NCI-H128 (cell line): ENCODE results near the gene GALNT16.

Experiments
- DNase-seq: peaks from one replicate; lab custom pipeline; 2025; ENCODE audit not compliant: unreplicated experiment; lab: John Stamatoyannopoulos, UW

GALNT16 gene

DNA sequence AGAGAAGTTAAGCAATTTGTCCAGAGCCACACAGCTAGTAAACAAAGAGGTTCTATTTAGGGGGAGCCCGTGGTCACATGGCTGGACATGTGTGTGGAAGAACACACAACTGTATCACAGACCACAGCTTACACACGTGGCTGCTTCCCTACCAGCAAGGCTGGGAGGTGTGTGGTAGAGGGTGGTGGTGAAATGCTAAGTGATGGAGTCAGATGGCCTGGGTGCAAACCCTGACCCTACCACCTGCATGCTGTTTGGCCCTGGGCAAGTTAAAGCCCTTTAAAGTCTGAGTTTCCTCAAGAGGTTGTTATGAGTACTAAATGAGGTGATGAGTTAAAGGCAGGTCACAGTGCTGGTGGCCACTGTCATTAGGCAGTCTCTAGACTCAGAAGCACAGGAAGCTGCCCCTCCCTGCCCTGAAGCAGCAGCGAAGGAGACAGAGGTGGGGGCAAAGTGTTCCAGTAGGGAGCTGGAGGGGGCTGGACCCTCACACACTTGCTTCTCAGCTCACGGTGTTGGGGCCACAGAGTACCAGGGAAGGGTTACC, 73.9 kb downstream of the GALNT16 start:
- DNase-seq: no peak

DNA sequence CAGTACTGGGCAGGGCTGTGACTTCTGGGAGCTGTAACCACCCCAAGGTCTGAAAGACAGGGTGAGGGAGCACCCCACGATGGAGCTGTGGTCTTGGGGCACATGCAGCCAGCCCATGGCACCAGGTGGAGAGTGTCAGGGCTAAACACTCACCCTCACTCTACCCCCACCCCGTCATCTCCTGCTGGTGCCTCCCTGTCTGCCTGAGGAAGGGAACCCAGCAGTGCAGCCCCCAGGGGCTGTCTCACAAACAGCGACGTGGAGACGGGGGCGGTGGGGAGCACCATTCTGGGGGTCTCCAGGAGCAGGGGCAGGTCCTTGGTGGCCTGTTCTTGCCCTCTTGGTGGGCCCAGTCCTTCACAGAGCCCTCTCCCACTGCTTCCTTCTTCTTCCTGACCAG, 74.6 kb downstream of the GALNT16 start:
- no peak for DNase-seq

DNA sequence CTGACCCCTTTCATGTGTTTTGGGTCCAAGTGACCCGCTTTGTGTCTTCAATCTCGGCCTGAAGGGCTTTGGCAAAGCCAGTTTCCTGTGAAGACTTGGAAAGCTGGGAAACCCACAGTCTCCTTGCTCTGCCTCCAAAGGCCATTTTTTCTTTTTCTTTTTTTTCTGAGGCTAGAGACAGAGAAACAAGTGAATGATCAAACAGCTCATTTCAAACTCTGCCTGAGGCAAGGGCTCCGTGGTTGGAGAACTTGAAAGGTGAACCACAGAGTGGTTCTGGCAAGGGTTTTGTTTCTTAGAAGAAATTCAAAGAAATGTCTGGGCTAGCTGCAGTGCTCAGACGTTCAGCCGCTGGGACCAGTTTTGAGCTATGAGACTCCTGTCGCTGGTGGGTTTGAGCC, 75.4 kb downstream of the GALNT16 start:
- no peak for DNase-seq

DNA sequence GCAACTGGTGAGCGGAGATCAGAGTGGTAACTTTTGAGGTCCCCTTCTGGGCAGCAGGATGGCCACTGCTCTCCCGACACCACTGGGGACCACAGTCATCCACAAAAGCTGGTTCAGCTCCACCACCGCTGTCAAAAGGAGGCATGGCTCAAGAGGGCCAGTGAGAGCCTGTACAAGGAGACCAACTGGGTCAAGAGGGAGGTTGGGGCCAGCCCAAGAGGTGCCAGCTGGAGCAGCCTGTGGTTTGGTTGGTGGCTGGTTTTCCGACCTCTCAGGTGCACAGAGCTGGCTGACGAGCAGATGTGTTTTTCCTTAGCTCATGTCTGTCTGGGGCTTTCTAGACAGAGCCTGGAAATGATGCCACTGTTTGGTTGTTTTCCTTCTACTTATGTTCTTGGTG, 78.0 kb downstream of the GALNT16 start:
- DNase-seq: no peak

DNA sequence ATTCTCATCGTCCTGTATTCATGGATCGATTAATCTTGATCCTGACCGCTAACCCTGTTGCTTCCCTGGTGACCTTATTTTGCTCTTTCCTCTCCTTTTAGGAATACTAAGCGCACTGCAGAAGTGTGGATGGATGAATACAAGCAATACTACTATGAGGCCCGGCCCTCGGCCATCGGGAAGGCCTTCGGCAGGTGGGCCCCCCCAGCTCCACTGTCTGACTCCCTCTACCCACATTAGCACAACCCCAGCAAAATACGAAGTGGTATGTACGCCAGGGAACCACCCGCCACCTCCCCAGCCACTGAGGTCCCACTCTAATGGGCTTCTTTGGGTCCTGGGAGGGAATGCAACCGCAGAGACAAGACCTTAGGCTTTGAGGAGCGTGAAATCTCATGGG, 79.5 kb downstream of the GALNT16 start:
- DNase-seq: no peak

DNA sequence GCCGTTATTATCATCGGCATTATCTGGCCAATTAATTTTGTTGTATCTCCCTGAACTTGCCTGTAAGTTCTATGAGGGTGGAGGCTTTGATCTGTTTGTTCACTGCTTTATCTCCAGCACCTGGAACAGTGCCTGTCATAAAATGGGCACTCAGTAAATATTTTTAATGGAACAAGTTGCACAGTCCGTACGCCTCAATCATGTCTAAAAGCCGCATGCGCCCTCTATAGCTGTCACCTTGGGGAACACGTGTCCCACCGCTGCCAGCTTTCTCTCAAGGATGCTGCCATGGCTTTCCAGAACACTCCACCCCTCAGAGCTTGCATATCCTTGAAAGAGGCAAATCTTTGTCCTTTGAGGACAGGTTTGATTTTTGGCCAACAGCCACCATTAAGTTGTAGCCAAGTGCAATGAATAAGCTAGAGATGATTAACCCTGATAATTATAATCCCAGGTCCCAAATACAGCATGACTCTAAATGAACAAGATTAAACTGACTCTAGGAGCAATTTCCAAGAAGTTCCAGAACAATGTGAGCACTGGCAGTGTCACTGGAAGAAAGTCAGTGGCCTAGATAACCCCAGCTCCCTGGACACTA, 83.1 kb downstream of the GALNT16 start:
- no peak for DNase-seq

DNA sequence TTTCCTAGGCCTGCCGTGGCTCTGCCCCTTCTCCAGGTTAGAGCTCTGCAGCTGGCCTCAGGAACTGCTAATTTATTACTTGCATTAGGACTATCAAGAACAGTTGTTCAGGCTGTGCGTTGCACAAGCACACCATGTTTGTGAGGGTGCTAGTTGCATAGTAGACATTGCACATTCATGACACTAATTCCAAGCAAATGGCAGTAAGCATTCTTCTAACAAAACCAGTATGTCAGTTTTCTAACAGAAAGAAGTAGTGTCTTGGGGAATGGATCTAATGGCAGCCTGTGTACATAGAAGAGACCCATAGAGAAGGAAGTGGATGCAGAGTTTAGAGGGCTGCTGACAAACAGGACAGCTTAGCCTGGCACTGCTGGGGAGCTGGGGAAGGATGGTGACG, 84.2 kb downstream of the GALNT16 start:
- no peak for DNase-seq

DNA sequence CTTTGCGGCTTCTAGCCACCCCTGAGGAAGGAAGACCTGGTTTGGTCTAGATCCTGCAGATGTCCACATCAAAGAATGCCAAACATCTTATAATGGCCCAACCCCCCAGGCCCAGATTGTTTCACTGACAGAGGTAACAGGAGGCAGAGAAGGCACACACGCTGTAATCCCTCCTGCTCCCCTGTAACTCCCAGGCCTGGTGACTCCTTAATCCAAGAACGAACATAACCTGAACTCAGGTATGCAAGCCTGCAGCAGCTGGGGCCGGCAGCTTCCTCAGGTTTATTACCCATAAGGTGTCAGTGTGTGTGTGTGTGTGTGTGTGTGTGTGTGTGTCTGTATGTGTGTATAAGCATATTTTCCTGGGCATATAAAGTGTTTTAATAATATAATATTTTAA, 85.4 kb downstream of the GALNT16 start:
- no peak for DNase-seq

DNA sequence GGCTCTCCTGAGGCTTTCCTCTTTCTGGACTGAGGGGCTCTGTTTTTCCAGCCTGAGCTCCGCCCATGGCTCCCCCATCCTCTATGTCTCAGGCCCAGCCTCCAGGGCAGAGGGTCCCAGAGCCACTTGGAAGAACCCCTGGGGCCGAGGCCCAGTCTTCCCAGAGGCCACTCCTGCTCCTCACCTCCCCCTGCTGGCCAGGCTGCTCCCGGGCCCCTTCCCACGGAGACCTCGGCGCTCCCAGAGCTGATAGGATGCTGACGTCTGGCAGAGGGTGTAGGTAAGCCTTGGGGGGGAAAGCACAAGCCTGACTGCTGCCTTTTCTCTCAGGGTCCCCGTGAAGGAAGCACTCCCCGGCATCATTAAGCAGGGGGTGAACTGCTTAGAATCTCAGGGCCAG, 86.8 kb downstream of the GALNT16 start:
- no peak for DNase-seq

DNA sequence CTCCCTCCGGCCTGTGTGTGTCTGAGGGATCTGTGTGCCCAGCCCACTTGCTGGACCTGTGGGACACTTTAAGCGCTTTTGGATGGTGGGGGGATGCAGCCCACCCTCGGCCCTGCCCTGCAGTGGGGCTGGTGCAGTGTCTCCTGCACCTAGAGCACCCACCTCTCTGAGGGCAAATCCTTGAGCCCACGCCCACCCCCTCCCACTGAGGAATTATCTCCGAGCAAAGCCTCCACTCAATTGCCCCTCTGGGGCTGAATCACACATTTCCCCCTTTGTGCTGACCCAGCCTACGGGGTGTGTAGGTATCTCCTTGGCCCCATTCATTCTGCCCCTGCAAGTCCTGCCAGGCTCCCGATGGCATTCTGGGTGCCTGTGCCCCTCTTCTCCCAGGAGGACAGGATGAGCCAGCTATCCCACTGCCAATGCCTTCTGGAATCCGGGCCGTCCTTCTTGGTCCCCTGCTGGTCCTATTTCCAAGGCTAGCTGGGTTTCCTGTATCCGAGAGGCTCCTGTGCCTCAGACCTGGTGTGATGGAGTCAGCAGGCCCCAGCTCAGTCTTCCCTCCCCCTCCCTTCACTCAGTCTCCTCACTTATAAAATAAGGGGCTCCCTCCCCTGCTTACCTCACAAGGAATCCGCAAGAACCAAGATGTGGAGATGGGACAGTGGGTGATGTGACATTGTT, 89.3 kb downstream of the GALNT16 start:
- no peak for DNase-seq

DNA sequence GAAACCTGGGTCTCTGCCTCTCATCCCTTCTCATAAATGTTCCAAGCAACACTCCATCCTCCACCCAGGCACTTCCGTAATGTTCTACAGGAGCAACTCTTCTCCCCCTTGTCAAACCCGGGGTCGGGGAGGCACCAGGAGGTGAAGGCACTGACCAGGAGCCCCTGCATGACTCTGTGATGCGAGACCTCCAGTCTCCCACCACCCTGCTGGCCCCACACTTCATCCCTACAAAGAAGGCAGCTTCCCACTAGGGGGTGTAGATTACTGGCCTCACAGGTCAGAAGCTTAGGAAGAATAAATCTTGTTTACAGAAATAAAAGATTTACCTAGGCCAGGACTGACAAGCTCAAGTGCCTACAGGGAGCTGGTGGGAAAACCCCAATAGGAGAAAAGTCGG, 90.9 kb downstream of the GALNT16 start:
- no peak for DNase-seq

DNA sequence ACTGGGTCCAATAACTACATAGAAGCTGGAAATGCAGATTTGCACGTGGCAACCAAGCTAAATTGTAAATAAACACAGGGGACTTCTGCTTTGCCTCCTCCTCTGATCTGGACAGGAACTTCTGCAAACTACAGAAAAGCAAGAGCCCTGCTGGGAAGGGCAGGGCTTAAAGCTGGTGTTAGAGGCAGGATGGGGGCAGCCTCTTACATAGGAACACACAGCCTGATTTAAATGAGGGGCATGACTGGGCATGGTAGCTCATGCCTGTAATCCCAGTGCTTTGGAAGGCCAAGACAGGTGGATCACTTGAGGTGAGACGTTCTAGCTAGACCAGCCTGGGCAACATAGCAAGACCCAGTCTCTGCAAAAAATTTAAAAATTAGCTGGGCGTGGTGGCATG, 91.4 kb downstream of the GALNT16 start:
- no peak for DNase-seq

DNA sequence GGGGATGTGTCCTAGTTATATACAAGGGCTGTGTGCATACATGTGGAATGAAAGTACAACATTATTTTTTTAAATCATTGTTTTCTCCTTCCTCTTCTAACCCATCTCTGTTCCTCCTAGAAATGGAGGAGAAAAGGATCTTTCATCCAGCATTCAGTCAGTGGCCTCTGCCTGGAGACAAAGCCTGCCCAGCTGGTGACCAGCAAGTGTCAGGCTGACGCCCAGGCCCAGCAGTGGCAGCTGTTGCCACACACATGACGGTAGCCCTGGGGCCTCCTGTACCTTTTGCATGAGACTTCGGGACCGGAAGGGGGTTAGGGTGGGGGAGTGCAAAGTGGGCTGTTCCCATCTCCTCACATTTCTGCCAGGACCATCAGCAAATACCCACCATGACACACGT, 92.0 kb downstream of the GALNT16 start:
- DNase-seq: no peak

DNA sequence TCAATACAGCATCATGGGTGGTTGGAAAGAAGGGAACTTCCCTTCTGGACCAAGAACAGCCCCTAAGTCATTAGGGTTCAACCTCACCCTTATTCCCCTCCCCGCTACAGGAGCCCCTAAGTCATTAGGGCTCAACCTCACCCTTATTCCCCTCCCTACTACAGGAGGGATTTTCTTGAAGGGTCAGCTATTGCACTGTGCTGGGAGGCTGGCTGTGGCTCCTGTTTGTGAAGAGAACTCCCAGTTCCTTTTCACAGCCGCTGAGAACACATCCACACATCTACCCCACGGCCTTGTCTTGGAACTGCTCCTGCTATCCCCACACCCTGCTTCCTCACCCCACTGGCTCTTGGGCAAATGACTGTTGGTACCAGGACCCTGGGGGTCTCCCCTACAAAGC, 93.2 kb downstream of the GALNT16 start:
- DNase-seq: no peak

DNA sequence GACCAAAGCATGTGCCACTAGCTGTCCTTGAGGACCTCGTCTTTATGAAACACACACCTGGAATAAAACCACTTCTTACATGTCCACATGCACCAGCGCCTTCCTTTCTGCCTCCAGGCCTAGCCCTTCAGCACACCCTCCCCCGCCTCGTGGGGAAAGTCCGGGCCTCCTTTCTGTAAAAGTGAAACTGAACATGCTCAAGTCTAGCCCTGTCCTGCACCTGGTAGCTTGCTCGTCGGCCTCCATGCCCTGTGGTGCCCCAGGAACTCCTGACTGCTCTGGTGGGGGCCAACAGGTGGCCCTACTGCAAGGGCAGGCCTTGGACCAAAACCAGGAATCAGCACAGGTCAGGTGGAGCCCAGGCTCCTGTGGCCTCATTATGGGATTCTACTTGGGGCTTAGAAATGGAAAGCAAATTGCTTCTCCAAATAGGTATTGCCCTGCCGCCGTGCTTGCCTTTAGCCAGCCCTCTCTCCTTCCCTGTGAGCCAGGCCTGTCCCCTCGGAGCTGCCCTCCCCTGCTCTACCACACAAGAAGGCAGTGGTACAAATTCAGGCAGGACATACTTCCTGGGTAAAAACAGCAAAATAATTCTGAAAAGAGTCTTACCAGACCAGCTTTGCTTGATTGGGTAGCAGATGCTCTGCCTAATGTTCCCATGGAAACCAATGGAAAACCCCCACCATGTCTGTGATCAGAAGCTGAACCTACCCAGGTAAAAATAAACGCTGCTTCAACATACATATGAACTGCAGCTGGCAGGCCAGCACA, 94.6 kb downstream of the GALNT16 start:
- DNase-seq: no peak

DNA sequence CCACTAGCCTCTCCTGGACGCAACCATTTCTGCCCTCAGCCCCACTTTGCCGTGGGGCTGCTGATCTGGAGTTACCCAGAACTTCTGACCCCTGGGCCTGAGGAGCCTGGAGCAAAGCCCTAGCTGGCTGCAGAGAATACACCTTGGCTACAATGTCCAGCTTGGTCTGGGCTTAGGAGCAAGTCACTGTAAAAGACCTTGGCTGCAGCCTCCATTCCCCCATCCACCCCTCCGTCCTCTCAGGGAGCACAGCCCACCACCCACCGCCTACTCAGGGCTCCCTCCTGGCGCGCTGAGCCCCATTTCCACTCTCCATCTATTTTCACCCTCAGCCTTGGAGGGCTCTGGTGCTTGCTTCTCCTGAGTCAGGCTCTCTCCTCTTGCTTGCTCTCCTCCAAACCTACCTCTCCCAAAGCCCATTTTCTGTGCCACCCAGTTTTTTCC, 95.2 kb downstream of the GALNT16 start:
- DNase-seq: no peak

DNA sequence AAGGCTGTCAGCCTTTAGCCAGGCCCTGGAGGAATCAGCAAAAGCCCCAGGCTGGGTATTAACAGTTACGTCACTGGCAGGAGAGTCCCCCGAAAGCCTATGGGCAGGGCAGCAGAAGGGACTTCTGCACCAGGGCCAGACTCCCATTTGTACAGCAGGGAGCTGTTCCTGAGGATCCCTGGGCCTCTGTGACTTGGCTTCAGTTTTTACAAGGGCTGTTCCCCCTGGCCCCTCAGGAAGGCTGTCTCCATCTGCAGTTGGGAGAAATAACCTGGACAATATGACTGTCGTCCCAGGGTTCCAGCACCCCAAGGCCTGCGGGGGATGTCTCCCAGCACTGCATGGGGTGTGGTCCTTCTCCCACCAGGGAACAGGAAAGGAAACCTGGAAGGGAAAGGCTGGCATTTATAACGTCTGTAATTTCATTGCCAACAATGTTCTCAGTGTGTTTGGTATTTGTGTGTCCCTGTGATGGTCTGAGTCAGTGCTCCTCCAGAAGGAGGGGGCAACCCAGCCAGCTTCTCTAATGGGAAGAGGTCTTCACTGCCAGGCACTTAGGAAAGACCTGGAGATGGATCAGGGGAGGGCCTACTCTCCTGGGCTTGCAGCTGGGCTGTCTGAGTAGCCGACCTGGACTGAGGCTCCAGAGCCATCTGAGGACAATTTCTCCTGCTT, 95.8 kb downstream of the GALNT16 start:
- DNase-seq: no peak

DNA sequence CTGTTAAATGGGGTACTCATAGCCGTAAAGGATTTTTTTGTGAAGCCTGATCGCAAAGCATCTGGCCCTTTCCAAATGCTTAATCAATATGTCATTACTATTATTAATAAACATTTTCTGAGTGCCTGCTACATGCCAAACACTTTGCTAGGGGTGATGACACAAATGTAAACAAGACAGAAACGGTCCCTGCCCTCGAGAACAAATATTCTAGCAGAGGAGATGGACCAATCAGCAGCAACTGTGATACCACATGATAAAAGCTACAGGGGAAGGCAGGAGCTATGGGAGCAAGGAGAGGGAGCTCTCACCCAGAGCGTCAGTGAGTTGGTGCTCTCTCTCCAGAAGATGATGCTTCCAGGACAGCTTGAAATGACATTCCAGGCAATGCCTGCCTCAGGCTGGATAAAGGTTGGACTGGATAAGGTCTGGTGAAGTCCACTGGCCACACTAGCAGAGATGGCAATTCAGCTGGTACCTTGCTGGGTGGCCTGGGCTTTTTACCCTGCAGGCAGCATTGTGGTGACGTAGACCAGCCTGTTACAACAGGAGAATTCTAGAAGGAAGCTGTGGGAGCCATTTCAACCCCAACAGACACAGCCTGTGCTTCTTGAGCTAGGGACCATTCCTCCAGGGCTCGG, 97.1 kb downstream of the GALNT16 start:
- DNase-seq: no peak

DNA sequence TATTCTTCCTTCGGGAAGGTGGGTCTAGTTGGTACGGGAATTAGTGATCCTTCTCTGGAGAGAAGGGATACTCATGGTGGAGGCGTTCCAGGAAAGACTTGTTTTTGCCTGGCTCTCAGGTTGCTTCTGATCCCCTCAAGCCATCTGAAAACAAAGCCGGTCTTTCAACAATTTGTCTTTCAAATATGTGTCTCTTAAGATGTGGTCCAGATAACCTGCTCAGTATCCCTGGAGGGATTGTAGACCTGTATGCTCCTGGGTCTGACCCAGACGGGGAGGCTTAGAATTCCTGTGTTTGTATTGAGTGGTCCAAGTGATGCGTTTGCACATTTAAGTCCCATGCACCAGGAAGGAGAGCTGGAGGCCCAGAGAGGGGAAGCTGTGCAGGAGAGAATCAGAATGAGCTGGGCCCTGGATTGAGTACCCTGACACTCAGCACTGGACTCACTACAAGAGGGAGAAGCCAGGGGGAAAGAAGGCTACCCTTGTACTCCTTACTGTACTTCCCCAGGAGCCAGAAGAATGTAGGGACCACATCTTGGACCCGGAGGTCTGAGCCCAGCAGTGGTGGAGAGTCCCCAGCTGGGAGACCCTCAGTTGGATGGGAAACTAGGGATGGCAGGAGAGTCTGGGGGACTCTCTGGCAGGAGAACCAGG, 97.7 kb downstream of the GALNT16 start:
- DNase-seq: no peak

DNA sequence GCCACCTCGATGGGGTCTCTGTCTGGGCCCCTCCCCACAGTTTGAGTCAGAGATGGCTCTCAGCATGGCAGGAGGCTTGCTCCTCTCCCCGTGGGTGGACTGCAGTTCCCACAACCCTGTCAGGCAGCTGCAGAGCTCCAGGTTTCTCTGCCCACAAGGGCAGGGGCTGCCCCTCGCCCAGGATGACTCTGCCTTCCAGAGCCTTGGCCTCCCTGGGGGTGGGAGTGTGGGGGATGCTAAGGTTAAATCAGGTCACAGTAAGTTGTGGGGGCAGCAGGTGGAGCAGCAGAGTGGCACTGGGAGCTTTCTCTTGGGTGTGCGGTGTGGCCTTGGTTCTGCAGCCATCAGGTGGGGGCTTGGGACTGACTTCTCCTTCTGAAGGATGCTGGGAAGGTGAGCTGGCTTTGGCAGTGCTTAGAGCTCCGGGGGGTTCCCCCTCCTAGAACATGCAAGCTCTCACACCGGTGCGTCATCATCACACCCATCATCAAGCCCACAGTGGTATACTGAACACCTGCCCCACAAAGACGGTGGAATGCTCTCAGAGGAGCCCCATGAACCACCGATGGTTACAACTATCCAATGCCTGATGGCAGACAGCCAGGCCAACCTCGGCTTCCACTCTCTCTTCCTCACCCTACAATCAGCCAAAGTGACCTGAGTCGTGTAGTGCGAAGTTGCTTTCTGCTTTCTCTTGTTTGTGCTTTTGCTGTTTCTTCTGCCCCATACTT, 98.4 kb downstream of the GALNT16 start:
- DNase-seq: no peak
